HEK293T (cell line): Measurements from ENCODE around the gene MBD3L3.
"Not testable (repeated sequence)": the region's sequence is repeated elsewhere in the genome, so short reads cannot be mapped to it uniquely, and the experiment has no call there.

Experiments
- CTCF ChIA-PET: fragments of 350-600 bp; formaldehyde crosslinking; extraction: SDS; loops from one replicate; lab custom pipeline; 2021; ENCODE audit warnings: antibody characterized with exemption, inconsistent platforms; lab: Yijun Ruan, JAX
- POLR2A ChIA-PET: fragments of 350-600 bp; formaldehyde crosslinking; extraction: SDS; loops from one replicate; lab custom pipeline; 2020; ENCODE audit warnings: antibody characterized with exemption, inconsistent platforms; lab: Yijun Ruan, JAX
- DNase-seq: peaks from one replicate; pipeline ENCODE4 v3.0.0; 2012; ENCODE audit warnings: mixed read lengths; ENCODE audit errors: extremely low spot score
- ARNT ChIP-seq: fragments of 450-650 bp; IDR thresholded peaks from 2 replicates; pipeline ENCODE4 v1.6.1; 2017; ENCODE audit warnings: mild to moderate bottlenecking
- BHLHE40 ChIP-seq: fragments of 450-650 bp; IDR thresholded peaks from 2 replicates; pipeline ENCODE4 v1.6.1; 2016; ENCODE audit warnings: mild to moderate bottlenecking, moderate library complexity, borderline replicate concordance
- CTBP1 ChIP-seq: fragments of 450-650 bp; IDR thresholded peaks from 2 replicates; pipeline ENCODE4 v1.6.1; 2016; ENCODE audit warnings: borderline replicate concordance
- ELF4 ChIP-seq: fragments of 450-650 bp; IDR thresholded peaks from 2 replicates; pipeline ENCODE4 v1.6.1; 2017; ENCODE audit warnings: antibody characterized with exemption
- FOXA1 ChIP-seq: fragments of 450-650 bp; IDR thresholded peaks from 2 replicates; pipeline ENCODE4 v1.6.1; 2016; ENCODE audit warnings: mild to moderate bottlenecking
- FOXK2 ChIP-seq: fragments of 450-650 bp; IDR thresholded peaks from 2 replicates; pipeline ENCODE4 v1.6.1; 2016; ENCODE audit warnings: mild to moderate bottlenecking
- FOXM1 ChIP-seq: fragments of 450-650 bp; IDR thresholded peaks from 2 replicates; pipeline ENCODE4 v1.6.1; 2017; ENCODE audit warnings: mild to moderate bottlenecking, borderline replicate concordance
- HDGF ChIP-seq: fragments of 450-650 bp; IDR thresholded peaks from 2 replicates; pipeline ENCODE4 v1.6.1; 2017; ENCODE audit warnings: antibody characterized with exemption, borderline replicate concordance
- L3MBTL2 ChIP-seq: fragments of 450-650 bp; conservative IDR thresholded peaks from 2 replicates; pipeline ENCODE4 v1.6.1; 2016; ENCODE audit warnings: mild to moderate bottlenecking
- LEF1 ChIP-seq: fragments of 450-650 bp; IDR thresholded peaks from 2 replicates; pipeline ENCODE4 v1.6.1; 2017; ENCODE audit warnings: mild to moderate bottlenecking, borderline replicate concordance
- NFRKB ChIP-seq: fragments of 450-650 bp; IDR thresholded peaks from 2 replicates; pipeline ENCODE4 v1.6.1; 2016; ENCODE audit warnings: mild to moderate bottlenecking, moderate library complexity
- SP1 ChIP-seq: fragments of 450-650 bp; IDR thresholded peaks from 2 replicates; pipeline ENCODE4 v1.6.1; 2017
- SUZ12 ChIP-seq: fragments of 450-650 bp; IDR thresholded peaks from 2 replicates; pipeline ENCODE4 v1.6.1; 2016; ENCODE audit warnings: mild to moderate bottlenecking
- TARDBP ChIP-seq: fragments of 450-650 bp; IDR thresholded peaks from 2 replicates; pipeline ENCODE4 v1.6.1; 2016
- ZNF384 ChIP-seq: fragments of 450-650 bp; IDR thresholded peaks from 2 replicates; pipeline ENCODE4 v1.6.1; 2016
- TF ChIP-seq, protein P1 (sequence below): fragments of 450-650 bp; IDR thresholded peaks from 2 replicates; pipeline ENCODE4 v1.6.1; 2016

MBD3L3 gene

DNA sequence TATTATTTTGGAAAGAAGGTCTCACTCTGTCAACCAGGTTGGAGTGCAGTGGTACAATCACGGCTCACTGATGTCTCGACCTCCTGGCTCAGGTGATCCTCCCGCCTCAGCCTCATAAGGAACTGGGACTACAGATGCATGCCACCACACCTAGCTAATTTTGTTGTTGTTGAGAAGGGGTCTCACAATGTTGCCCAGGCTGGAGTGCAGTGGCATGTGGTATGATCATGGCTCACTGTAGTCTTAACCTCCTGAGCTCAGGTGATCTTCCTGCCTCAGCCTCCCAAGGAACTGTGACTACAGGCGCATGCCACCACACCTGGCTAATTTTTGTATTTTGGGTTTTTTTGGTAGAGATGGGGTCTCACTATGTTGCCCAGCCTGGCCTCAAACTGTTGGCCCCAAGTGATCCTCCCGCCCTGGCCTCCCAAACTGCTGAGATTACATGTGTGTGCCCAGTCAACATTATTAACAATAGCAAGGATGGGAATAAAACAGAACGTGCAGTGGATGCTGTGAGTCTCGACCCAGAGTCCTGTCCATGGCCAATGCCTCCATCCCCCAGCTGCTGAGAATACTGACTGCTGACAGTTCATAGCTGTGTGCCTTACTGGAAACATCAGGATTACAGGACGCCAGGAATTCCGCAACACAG is 5.4 kb upstream of the MBD3L3 start:
- POLR2A ChIA-PET, result interaction anchor here (1.0 kb wide), 1 partner anchor 36 kb away, joined by 4 read pairs; no protein-coding TSS in a partner anchor
- DNase-seq, result no peak
- CTCF ChIA-PET, result no interaction called here
- TF ChIP-seq HDGF, result no peak
- TF ChIP-seq SUZ12, result no peak
- TF ChIP-seq ZNF384, result no peak
- no peak for TF ChIP-seq NFRKB
- TF ChIP-seq BHLHE40, result no peak

DNA sequence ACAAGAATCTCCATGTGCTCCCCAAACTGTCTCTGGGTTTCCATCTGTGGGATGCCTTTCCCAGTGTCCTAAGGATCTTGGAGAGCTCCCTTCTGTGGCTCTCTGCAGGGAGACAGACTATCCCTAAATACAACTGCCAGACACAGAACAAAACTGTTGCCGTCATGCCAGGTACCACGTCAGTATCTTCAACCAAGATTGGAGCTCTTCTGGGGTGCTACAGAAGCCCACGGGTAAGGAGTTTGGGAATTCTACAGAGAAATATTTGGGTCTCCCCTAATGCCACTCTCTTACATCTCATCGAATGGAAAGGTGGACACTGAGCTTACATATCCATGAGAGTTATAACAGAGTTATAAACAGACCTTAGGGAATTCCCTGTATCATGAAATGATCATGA is 4.9 kb upstream of the MBD3L3 start:
- CTCF ChIA-PET, result no interaction called here
- POLR2A ChIA-PET, result interaction anchor here (1.0 kb wide), 1 partner anchor 36 kb away, joined by 4 read pairs; no protein-coding TSS in a partner anchor
- DNase-seq, result no peak
- TF ChIP-seq HDGF, result no peak
- no peak for TF ChIP-seq ARNT
- TF ChIP-seq FOXM1, result no peak
- TF ChIP-seq SUZ12, result no peak
- TF ChIP-seq, protein P1, sequence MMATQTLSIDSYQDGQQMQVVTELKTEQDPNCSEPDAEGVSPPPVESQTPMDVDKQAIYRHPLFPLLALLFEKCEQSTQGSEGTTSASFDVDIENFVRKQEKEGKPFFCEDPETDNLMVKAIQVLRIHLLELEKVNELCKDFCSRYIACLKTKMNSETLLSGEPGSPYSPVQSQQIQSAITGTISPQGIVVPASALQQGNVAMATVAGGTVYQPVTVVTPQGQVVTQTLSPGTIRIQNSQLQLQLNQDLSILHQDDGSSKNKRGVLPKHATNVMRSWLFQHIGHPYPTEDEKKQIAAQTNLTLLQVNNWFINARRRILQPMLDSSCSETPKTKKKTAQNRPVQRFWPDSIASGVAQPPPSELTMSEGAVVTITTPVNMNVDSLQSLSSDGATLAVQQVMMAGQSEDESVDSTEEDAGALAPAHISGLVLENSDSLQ, result no peak
- no peak for TF ChIP-seq LEF1
- no peak for TF ChIP-seq BHLHE40
- TF ChIP-seq ELF4, result no peak
- TF ChIP-seq NFRKB, result no peak
- TF ChIP-seq CTBP1, result no peak
- no peak for TF ChIP-seq SP1
- no peak for TF ChIP-seq FOXA1
- no peak for TF ChIP-seq ZNF384
- TF ChIP-seq L3MBTL2, result no peak
- no peak for TF ChIP-seq FOXK2
- no peak for TF ChIP-seq TARDBP

DNA sequence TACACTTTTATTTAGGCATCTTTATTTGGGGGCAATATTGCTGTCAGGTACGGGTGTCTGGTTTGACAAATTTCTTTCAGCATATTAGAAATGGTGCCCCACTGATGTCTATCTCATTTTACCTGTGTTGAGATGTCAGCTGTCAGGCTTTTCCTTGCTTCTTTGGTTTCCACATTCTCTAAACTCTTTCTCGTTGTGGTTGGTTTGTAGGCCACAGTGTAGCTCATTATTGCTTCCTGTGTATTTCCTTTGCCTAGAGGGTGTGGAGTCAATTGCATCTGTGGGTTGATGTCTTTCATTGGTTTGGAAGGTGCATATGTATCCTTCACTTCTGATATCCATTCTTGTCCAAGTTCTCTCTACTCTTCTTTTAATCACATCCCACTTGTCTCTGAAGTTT is 1.5 kb upstream of the MBD3L3 start:
- DNase-seq, POLR2A ChIA-PET, CTCF ChIA-PET: not testable (repeated sequence)

DNA sequence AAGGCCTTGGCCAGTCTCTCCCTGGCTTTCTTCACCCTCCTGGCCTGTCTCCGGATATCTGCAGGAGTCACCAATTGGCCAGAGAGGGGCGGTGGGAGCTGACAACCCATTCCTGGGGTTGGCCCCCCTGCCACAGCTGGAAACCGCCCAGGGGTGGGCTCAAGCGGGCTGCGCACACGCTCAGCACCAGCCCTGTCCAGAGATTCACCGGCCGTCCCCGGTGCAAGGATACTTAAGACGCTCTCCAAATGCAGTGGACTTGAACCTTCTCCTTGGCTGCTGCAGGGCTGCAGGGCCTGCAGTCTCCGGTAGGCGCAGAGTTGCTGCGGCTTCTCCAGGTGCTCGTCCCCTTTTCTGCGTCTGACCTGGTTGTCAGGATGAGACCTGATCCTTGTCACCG is 2.1 kb downstream of the MBD3L3 start:
- POLR2A ChIA-PET, CTCF ChIA-PET, DNase-seq: not testable (repeated sequence)

DNA sequence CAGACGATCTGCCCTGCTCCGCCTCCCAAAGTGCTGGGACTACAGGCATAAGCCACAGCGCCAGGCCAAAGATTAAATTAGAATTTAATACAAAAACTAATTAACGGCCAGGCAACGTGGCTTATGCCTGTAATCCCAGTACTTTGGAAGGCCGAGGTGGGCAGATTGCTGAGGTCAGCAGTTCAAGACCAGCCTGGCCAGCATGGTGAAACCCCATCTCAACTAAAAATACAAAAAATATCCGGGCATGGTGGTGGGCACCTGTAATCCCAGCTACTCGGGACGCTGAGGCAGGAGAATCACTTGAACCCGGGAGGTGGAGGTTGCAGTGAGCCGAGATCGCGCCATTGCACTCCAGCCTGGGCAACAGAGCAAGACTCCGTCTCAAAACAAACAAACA is 2.8 kb downstream of the MBD3L3 start:
- CTCF ChIA-PET, result not testable (repeated sequence)

DNA sequence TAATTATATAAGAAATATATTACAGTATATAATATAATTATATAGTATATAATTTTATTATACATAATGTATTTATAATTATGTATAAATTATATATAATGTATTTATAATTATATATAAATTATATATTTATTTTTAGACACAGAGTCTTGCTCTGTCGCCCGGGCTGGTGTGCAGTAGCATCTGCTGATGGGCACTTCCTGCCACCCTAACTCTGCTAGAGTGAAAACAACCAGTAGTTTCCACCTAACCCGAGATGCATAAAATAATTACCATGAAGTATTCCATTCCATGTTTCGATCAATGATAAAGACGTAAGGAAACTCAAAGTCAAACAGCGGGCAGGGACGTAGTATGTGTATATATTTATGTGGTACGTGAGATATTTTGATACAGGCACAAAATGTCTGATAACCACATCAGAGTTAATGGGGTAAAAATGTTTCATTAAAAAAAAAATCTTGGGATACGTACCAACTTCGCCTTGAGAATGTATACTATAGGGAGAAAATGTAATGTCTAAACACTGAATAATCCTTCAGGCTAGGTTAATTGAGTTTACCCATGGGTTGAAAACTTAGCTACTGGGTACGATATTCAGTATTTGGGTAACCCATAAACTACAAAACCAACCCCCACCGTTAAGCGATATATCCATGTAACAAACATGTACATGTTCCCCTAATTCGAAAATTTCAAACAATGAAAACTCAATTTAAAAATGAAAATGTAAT is 3.7 kb downstream of the MBD3L3 start:
- CTCF ChIA-PET, POLR2A ChIA-PET: not testable (repeated sequence)

More for the DNA sequence above, 2.8 kb downstream of the MBD3L3 start:
- DNase-seq, POLR2A ChIA-PET: not testable (repeated sequence)

DNA sequence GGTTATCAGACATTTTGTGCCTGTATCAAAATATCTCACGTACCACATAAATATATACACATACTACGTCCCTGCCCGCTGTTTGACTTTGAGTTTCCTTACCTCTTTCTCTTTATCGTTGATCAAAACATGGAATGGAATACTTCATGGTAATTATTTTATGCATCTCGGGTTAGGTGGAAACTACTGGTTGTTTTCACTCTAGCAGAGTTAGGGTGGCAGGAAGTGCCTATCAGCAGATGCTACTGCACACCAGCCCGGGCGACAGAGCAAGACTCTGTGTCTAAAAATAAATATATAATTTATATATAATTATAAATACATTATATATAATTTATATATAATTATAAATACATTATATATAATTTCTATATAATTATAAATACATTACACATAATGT is 5.6 kb downstream of the MBD3L3 start:
- DNase-seq, POLR2A ChIA-PET, CTCF ChIA-PET: not testable (repeated sequence)

More for the DNA sequence above, 3.7 kb downstream of the MBD3L3 start:
- DNase-seq, result not testable (repeated sequence)

DNA sequence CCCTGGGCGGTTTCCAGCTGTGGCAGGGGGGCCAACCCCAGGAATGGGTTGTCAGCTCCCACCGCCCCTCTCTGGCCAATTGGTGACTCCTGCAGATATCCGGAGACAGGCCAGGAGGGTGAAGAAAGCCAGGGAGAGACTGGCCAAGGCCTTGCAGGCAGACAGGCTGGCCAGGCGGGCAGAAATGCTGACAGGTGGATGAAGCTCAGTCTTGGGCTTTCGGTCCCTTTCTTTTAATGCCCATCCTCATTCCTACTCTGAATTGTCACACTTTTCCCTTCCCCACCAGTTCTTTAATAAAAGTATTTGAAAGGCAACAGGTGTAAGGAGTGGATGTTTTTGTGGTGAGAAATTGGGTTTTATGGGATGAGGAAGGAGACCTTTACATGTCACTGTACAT is 7.1 kb downstream of the MBD3L3 start:
- CTCF ChIA-PET, POLR2A ChIA-PET, DNase-seq: not testable (repeated sequence)

DNA sequence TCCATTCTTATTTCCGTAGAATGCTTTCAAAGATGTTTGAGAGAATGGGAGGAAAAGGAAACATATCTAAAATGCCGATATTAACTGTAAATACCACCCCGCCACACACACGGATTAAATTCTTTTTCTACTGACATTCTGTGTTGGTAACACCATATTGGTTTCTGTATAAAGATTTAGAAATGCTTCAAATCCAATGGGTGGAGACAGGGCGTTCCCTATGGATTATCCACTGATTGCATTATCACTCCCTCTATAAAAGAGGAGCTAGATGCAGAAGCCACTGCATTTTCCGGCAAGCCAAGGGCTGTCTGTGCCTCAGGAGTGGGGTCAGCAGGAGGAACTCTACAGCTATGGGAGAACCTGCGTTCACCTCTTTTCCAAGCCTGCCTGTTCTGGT is 9.5 kb downstream of the MBD3L3 start, which contains the start of gene MBD3L2:
TSS of gene MBD3L2 (plus strand) at position 301 of the 400 bp plus-strand sequence. CDS start at position 354, 53 bp downstream.
- POLR2A ChIA-PET, CTCF ChIA-PET, DNase-seq: not testable (repeated sequence)

DNA sequence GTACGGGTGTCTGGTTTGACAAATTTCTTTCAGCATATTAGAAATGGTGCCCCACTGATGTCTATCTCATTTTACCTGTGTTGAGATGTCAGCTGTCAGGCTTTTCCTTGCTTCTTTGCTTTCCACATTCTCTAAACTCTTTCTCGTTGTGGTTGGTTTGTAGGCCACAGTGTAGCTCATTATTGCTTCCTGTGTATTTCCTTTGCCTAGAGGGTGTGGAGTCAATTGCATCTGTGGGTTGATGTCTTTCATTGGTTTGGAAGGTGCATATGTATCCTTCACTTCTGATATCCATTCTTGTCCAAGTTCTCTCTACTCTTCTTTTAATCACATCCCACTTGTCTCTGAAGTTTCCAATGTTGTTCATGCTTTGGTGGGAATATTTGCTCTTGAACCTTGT is 16.9 kb downstream of the MBD3L3 start:
- POLR2A ChIA-PET, CTCF ChIA-PET: not testable (repeated sequence)

DNA sequence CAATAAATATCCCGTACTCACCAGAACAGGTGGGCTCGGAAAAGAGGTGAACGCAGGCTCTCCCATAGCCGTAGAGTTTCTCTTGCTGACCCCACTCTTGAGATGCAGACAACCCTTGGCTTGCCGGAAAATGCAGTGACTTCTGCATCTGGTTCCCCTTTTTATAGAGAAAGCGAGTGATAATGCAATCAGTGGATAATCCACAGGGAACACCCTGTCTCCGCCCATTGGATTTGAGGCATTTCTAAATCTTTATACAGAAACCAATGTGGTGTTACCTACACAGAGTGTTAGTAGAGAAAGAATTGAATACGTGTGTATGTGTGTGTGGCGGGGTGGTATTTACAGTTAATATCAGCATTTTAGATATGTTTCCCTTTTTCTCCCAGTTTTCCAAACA is 18.4 kb downstream of the MBD3L3 start, which contains the start of gene MBD3L4:
TSS of gene MBD3L4 (minus strand) at position 101 of the 400 bp plus-strand sequence. CDS start at position 66, 35 bp downstream.
- DNase-seq, CTCF ChIA-PET, POLR2A ChIA-PET: not testable (repeated sequence)

More for the DNA sequence above, 16.9 kb downstream of the MBD3L3 start:
- DNase-seq, result not testable (repeated sequence)

DNA sequence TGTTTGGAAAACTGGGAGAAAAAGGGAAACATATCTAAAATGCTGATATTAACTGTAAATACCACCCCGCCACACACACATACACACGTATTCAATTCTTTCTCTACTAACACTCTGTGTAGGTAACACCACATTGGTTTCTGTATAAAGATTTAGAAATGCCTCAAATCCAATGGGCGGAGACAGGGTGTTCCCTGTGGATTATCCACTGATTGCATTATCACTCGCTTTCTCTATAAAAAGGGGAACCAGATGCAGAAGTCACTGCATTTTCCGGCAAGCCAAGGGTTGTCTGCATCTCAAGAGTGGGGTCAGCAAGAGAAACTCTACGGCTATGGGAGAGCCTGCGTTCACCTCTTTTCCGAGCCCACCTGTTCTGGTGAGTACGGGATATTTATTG is 28.2 kb downstream of the MBD3L3 start, which contains the start of gene MBD3L5:
TSS of gene MBD3L5 (plus strand) at position 301 of the 400 bp plus-strand sequence. CDS start at position 335, 34 bp downstream.
- DNase-seq, CTCF ChIA-PET: not testable (repeated sequence)
- POLR2A ChIA-PET, result interaction anchor here (0.6 kb wide), 1 partner anchor 39 kb away, joined by 3 read pairs; the partner anchor contains the start of gene ZNF557

DNA sequence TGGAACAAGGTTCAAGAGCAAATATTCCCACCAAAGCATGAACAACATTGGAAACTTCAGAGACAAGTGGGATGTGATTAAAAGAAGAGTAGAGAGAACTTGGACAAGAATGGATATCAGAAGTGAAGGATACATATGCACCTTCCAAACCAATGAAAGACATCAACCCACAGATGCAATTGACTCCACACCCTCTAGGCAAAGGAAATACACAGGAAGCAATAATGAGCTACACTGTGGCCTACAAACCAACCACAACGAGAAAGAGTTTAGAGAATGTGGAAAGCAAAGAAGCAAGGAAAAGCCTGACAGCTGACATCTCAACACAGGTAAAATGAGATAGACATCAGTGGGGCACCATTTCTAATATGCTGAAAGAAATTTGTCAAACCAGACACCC is 29.7 kb downstream of the MBD3L3 start:
- POLR2A ChIA-PET, DNase-seq, CTCF ChIA-PET: not testable (repeated sequence)

DNA sequence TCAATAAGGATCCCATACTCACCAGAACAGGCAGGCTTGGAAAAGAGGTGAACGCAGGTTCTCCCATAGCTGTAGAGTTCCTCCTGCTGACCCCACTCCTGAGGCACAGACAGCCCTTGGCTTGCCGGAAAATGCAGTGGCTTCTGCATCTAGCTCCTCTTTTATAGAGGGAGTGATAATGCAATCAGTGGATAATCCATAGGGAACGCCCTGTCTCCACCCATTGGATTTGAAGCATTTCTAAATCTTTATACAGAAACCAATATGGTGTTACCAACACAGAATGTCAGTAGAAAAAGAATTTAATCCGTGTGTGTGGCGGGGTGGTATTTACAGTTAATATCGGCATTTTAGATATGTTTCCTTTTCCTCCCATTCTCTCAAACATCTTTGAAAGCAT is 37.1 kb downstream of the MBD3L3 start, which contains the start of gene MBD3L2B:
TSS of gene MBD3L2B (minus strand) at position 101 of the 400 bp plus-strand sequence. CDS start at position 67, 34 bp downstream.
- POLR2A ChIA-PET, DNase-seq, CTCF ChIA-PET: not testable (repeated sequence)
